SH-SY5Y (cell line): ENCODE results near the gene CYP27B1.

Experiments
- GATA2 ChIP-seq: IDR thresholded peaks from 2 replicates; pipeline ENCODE4 v1.6.1; 2011; ENCODE audit warnings: mild to moderate bottlenecking, low read depth, low read length
- GATA3 ChIP-seq: IDR thresholded peaks from 2 replicates; pipeline ENCODE4 v1.6.1; 2011; ENCODE audit warnings: low read depth, mild to moderate bottlenecking, low read length, moderate library complexity

The CYP27B1 gene

GRCh38 chr12:57724003-57724935, 42.6 kb downstream of the CYP27B1 start:
- TF ChIP-seq GATA2 (no peak), GATA3 (no peak)

- TF ChIP-seq GATA2 (no peak), GATA3 (no peak)
These were observed 43.3 kb downstream of the CYP27B1 start for GRCh38 chr12:57723630-57723962.

- TF ChIP-seq GATA3 (no peak), GATA2 (no peak)
These were observed 43.9 kb downstream of the CYP27B1 start for GRCh38 chr12:57722716-57723629.

GRCh38 chr12:57720606-57721595, 46.0 kb downstream of the CYP27B1 start:
- no peak for TF ChIP-seq GATA3
- no peak for TF ChIP-seq GATA2

GRCh38 chr12:57719777-57720605, 46.9 kb downstream of the CYP27B1 start:
- no peak for TF ChIP-seq GATA2
- TF ChIP-seq GATA3 = no peak

- no peak for TF ChIP-seq GATA3
- TF ChIP-seq GATA2 = no peak
These were observed 48.0 kb downstream of the CYP27B1 start for GRCh38 chr12:57718641-57719528.

GRCh38 chr12:57717846-57718640, 48.8 kb downstream of the CYP27B1 start:
- TF ChIP-seq GATA3 = no peak
- TF ChIP-seq GATA2 = no peak

GRCh38 chr12:57717131-57717530, 49.7 kb downstream of the CYP27B1 start:
- no peak for TF ChIP-seq GATA2

- TF ChIP-seq GATA3 (no peak), GATA2 (no peak)
These were observed 50.6 kb downstream of the CYP27B1 start for GRCh38 chr12:57716305-57716704.

- TF ChIP-seq GATA3 = no peak
- TF ChIP-seq GATA2 = no peak
These were observed 51.1 kb downstream of the CYP27B1 start for GRCh38 chr12:57715786-57716185.

GRCh38 chr12:57713209-57713608, 53.7 kb downstream of the CYP27B1 start:
- no peak for TF ChIP-seq GATA3
- no peak for TF ChIP-seq GATA2
